Measurements from ENCODE around the gene GJD2. TPM values are rescaled to one million over a fixed set of nuclear protein-coding genes. Genes with fewer than 3 reads are reported as not detected.

GJD2 gene
- not detected for total RNA-seq

- DNase-seq, result peak in 1 of 2 donors; percentile 80
- Histone ChIP-seq H3K4me3 (peak within 1 kb of the TSS in 3 of 4 donors; percentile 12 to 35 (median 29)), H3K9me3 (no peaks in the 10 kb centered on the region), H3K4me1 (peaks cover 0 to 11% (median 7%) of the 10 kb centered on the region in 4 donors), H3K36me3 (no peaks in the 10 kb centered on the region), H3K27me3 (peaks cover 0 to 20% (median 11%) of the 10 kb centered on the region in 4 donors), H3K27ac (no peak within 1 kb of the TSS)
- TF ChIP-seq EP300 (IDR thresholded peaks at IDR 0.05), result no peak
- no peak for TF ChIP-seq POLR2AphosphoS5 (IDR thresholded peaks at IDR 0.05)
- TF ChIP-seq CTCF (IDR thresholded peaks at IDR 0.05), result no peak
- TF ChIP-seq POLR2A (IDR thresholded peaks at IDR 0.05), result no peak
- no peak for ATAC-seq (ENCODE audit: low FRiP score in 2 of 2)
- WGBS, 2 donors, result 2 to 3% methylated on average over 30 to 79 of the region's 81 CpGs
Observed at GRCh38 chr15:34754674-34755418, at the start of gene GJD2. TSS of gene GJD2 (minus strand) at chr15:34754998. CDS start at chr15:34754488, 510 bp downstream.

GRCh38 chr15:34804113-34804512 lies 49.3 kb upstream of the GJD2 start:
- no peak for ATAC-seq (ENCODE audit: low FRiP score in 2 of 2)
- 76 to 86% methylated on average over 2 of the region's 2 CpGs for WGBS, 2 donors
- no peaks in the 10 kb centered on the region for H3K4me1 ChIP-seq
- H3K9me3 ChIP-seq, result no peaks in the 10 kb centered on the region
- H3K27me3 ChIP-seq, result no peaks in the 10 kb centered on the region
- H3K4me3 ChIP-seq, result no peak overlapping the region
- H3K36me3 ChIP-seq, result no peaks in the 10 kb centered on the region
- TF ChIP-seq POLR2A (IDR thresholded peaks at IDR 0.05), result no peak
- TF ChIP-seq CTCF (IDR thresholded peaks at IDR 0.05), result no peak
- TF ChIP-seq EP300 (IDR thresholded peaks at IDR 0.05), result no peak
- no peak for TF ChIP-seq POLR2AphosphoS5 (IDR thresholded peaks at IDR 0.05)
- no peak for DNase-seq
- H3K27ac ChIP-seq, result no peak overlapping the region

- Histone ChIP-seq H3K27me3 (no peaks in the 10 kb centered on the region), H3K4me3 (no peak overlapping the region), H3K36me3 (no peaks in the 10 kb centered on the region), H3K9me3 (no peaks in the 10 kb centered on the region), H3K27ac (no peak overlapping the region), H3K4me1 (no peaks in the 10 kb centered on the region)
- ATAC-seq (ENCODE audit: low FRiP score in 2 of 2) (no peak), DNase-seq (no peak)
- TF ChIP-seq POLR2AphosphoS5 (IDR thresholded peaks at IDR 0.05), result no peak
- no peak for TF ChIP-seq POLR2A (IDR thresholded peaks at IDR 0.05)
- no peak for TF ChIP-seq CTCF (IDR thresholded peaks at IDR 0.05)
- no peak for TF ChIP-seq EP300 (IDR thresholded peaks at IDR 0.05)
- 90 to 96% methylated on average over 7 of the region's 7 CpGs for WGBS, 2 donors
Observed at GRCh38 chr15:34802803-34803750, 48.3 kb upstream of the GJD2 start.

GRCh38 chr15:34802371-34802770 lies 47.6 kb upstream of the GJD2 start:
- Histone ChIP-seq H3K9me3 (no peaks in the 10 kb centered on the region), H3K36me3 (no peaks in the 10 kb centered on the region), H3K27me3 (no peaks in the 10 kb centered on the region), H3K27ac (no peak overlapping the region), H3K4me1 (no peaks in the 10 kb centered on the region), H3K4me3 (no peak overlapping the region)
- 92 to 100% methylated on average over 1 of the region's 1 CpG for WGBS, 2 donors
- no peak for TF ChIP-seq POLR2AphosphoS5 (IDR thresholded peaks at IDR 0.05)
- no peak for TF ChIP-seq POLR2A (IDR thresholded peaks at IDR 0.05)
- no peak for TF ChIP-seq CTCF (IDR thresholded peaks at IDR 0.05)
- TF ChIP-seq EP300 (IDR thresholded peaks at IDR 0.05), result no peak
- ATAC-seq (ENCODE audit: low FRiP score in 2 of 2) (no peak), DNase-seq (no peak)

Data from upper lobe of left lung (tissue), 6 donors.